ENCODE results near the gene C1GALT1.

C1GALT1 gene

GRCh38 chr7:7201578-7202374, 19.4 kb downstream of the C1GALT1 start:
- no peak for DNase-seq (ENCODE audit: low read depth)

- DNase-seq (ENCODE audit: low read depth), result no peak
These were observed 20.0 kb downstream of the C1GALT1 start for GRCh38 chr7:7202375-7202720.

GRCh38 chr7:7203813-7204575, 21.6 kb downstream of the C1GALT1 start:
- DNase-seq (ENCODE audit: low read depth), result peak; percentile 45

GRCh38 chr7:7207876-7208275, 25.5 kb downstream of the C1GALT1 start:
- DNase-seq (ENCODE audit: low read depth), result peak; percentile 34

GRCh38 chr7:7208520-7208919, 26.2 kb downstream of the C1GALT1 start:
- DNase-seq (ENCODE audit: low read depth), result no peak

GRCh38 chr7:7209412-7210050, 27.2 kb downstream of the C1GALT1 start:
- no peak for DNase-seq (ENCODE audit: low read depth)

- DNase-seq (ENCODE audit: low read depth), result no peak
These were observed 28.3 kb downstream of the C1GALT1 start for GRCh38 chr7:7210475-7211237.

GRCh38 chr7:7212612-7213011, 30.3 kb downstream of the C1GALT1 start:
- DNase-seq (ENCODE audit: low read depth), result peak; percentile 36

- DNase-seq (ENCODE audit: low read depth), result no peak
These were observed 32.3 kb downstream of the C1GALT1 start for GRCh38 chr7:7214398-7215347.

- DNase-seq (ENCODE audit: low read depth), result no peak
These were observed 33.9 kb downstream of the C1GALT1 start for GRCh38 chr7:7216279-7216678.

GRCh38 chr7:7219216-7219615, 36.9 kb downstream of the C1GALT1 start:
- DNase-seq (ENCODE audit: low read depth), result peak; percentile 69

GRCh38 chr7:7220821-7221220, 38.5 kb downstream of the C1GALT1 start:
- DNase-seq (ENCODE audit: low read depth), result no peak

GRCh38 chr7:7221599-7222038, 39.3 kb downstream of the C1GALT1 start:
- DNase-seq (ENCODE audit: low read depth), result peak; percentile 72

- DNase-seq (ENCODE audit: low read depth), result no peak
These were observed 40.9 kb downstream of the C1GALT1 start for GRCh38 chr7:7223250-7223649.

- DNase-seq (ENCODE audit: low read depth), result peak; percentile 35
These were observed 44.1 kb downstream of the C1GALT1 start for GRCh38 chr7:7226407-7226806.

GRCh38 chr7:7228472-7228871, 46.1 kb downstream of the C1GALT1 start:
- peak; percentile 20 for DNase-seq (ENCODE audit: low read depth)

GRCh38 chr7:7228967-7229366, 46.6 kb downstream of the C1GALT1 start:
- no peak for DNase-seq (ENCODE audit: low read depth)

GRCh38 chr7:7231000-7231399, 48.7 kb downstream of the C1GALT1 start:
- DNase-seq (ENCODE audit: low read depth), result no peak

- no peak for DNase-seq (ENCODE audit: low read depth)
These were observed 49.5 kb downstream of the C1GALT1 start for GRCh38 chr7:7231865-7232264.

- DNase-seq (ENCODE audit: low read depth), result no peak
These were observed 53.0 kb downstream of the C1GALT1 start for GRCh38 chr7:7235347-7235746.

- no peak for DNase-seq (ENCODE audit: low read depth)
These were observed 53.7 kb downstream of the C1GALT1 start for GRCh38 chr7:7236041-7236440.

Measured in iris pigment epithelial cell (primary cell).